HCT116 (cell line): ENCODE results near the gene ABCB1.

Source experiments
- CBX3 ChIP-seq: IDR thresholded peaks from 2 replicates; pipeline ENCODE4 v1.6.1; 2012; ENCODE audit warnings: low read depth
- CEBPB ChIP-seq: IDR thresholded peaks from 2 replicates; pipeline ENCODE4 v1.6.1; 2012; ENCODE audit warnings: low read depth
- CTCF ChIP-seq, 3 experiments: fragments of 200-600 bp in 1 of 3; sonication (generic) in 1 of 3; IDR thresholded peaks in 2 of 3; conservative IDR thresholded peaks in 1 of 3; 2 replicates each; pipeline ENCODE4 v1.5.1; 2012 to 2017; ENCODE audit warnings: low read depth in 2 of 3, low read length in 2 of 3, antibody characterized with exemption in 1 of 3, borderline replicate concordance in 1 of 3, control low read depth in 1 of 3, mild to moderate bottlenecking in 1 of 3, mixed read lengths in 1 of 3, mixed run types in 1 of 3, moderate library complexity in 1 of 3; ENCODE audit not compliant: insufficient read depth in 1 of 3
- EZH2 ChIP-seq: fragments of 200-600 bp; sonication (generic); IDR thresholded peaks from 2 replicates; pipeline ENCODE4 v1.6.1; 2017; ENCODE audit warnings: antibody characterized with exemption, mixed run types
- JUND ChIP-seq: IDR thresholded peaks from 2 replicates; pipeline ENCODE4 v1.6.1; 2012
- POLR2A ChIP-seq: IDR thresholded peaks from 2 replicates; pipeline ENCODE4 v1.7.0; 2011; ENCODE audit warnings: borderline replicate concordance; ENCODE audit not compliant: insufficient read depth, insufficient read length; ENCODE audit errors: extremely low read depth
- POLR2AphosphoS5 ChIP-seq: IDR thresholded peaks from 2 replicates; pipeline ENCODE4 v1.6.1; 2011; ENCODE audit warnings: mild to moderate bottlenecking, low read depth, low read length, moderate library complexity
- RAD21 ChIP-seq: IDR thresholded peaks from 2 replicates; pipeline ENCODE4 v1.6.1; 2012; ENCODE audit warnings: low read depth, mild to moderate bottlenecking
- SIN3A ChIP-seq: IDR thresholded peaks from 2 replicates; pipeline ENCODE4 v1.6.1; 2012; ENCODE audit warnings: low read depth
- YY1 ChIP-seq: IDR thresholded peaks from 2 replicates; pipeline ENCODE4 v1.6.1; 2011; ENCODE audit warnings: low read length, low read depth, moderate library complexity, mild to moderate bottlenecking; ENCODE audit not compliant: insufficient replicate concordance; ENCODE audit errors: extremely low read depth
- ZFX ChIP-seq: fragments of 450-650 bp; IDR thresholded peaks from 2 replicates; pipeline ENCODE4 v1.6.1; 2017
- TF ChIP-seq, protein P1 (sequence below): IDR thresholded peaks from 2 replicates; pipeline ENCODE4 v1.6.1; 2012

DNA sequence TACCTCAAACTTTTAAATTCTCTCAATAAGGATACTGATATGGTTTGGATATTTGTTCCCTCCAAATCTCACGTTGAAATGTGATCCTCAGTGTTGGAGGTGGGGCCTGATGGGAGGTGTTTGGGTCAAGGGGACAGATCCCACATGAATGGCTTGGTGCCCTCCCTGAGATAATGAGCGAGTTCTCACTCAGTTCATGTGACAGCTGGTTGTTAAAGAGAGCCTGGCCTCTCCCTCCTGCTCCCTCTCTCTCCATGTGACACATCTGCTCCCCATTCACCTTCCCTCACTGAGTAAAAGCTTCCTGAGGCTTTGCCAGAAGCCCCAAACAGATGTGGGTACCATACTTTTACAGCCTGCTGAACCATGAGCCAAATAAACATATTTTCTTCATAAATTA is 144.4 kb downstream of the ABCB1 start:
- TF ChIP-seq JUND (no peak), CTCF (IDR thresholded peaks at IDR 0.05 in 2 of 3, conservative IDR thresholded peaks at IDR 0.05 in 1 of 3; ENCODE audit: borderline replicate concordance in 1 of 3, insufficient read depth in 1 of 3, low read depth in 2 of 3, low read length in 2 of 3) (no peak), RAD21 (no peak), POLR2AphosphoS5 (no peak), ZFX (no peak), CEBPB (no peak), EZH2 (no peak), CBX3 (no peak), YY1 (no peak), SIN3A (no peak), POLR2A (no peak)
- TF ChIP-seq, protein P1, sequence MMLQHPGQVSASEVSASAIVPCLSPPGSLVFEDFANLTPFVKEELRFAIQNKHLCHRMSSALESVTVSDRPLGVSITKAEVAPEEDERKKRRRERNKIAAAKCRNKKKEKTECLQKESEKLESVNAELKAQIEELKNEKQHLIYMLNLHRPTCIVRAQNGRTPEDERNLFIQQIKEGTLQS: no peak
